GM23338 (cell line): ENCODE data around the gene DDX27. TPM values are rescaled to one million over a fixed set of nuclear protein-coding genes. Genes with fewer than 3 reads are reported as not detected.

Experiments
- ATAC-seq: fragments of 200-7000 bp; cut with Tn5 transposase; 3 replicates; pipeline ENCODE4 v1.9.1; 2020
- DNase-seq: peaks from one replicate; pipeline ENCODE4 v3.0.0-alpha.2; 2015; ENCODE audit warnings: low spot score
- H2AFZ ChIP-seq: fragments of 200-600 bp; sonication (generic); 2 replicates; pipeline ENCODE4 v1.8.0; 2016; ENCODE audit warnings: antibody characterized with exemption, mild to moderate bottlenecking, moderate library complexity
- H3F3A ChIP-seq: fragments of 200-600 bp; sonication (generic); replicated peaks from 2 replicates; pipeline ENCODE4 v1.8.0; 2017; ENCODE audit warnings: antibody characterized with exemption, mixed run types, low read depth
- H3K27ac ChIP-seq: fragments of 200-600 bp; sonication (generic); 2 replicates; pipeline ENCODE4 v1.6.1; 2016; ENCODE audit warnings: low read depth
- H3K27me3 ChIP-seq: fragments of 200-600 bp; sonication (generic); 2 replicates; pipeline ENCODE4 v1.8.0; 2016; ENCODE audit warnings: mild to moderate bottlenecking, mixed run types, moderate library complexity; ENCODE audit not compliant: insufficient read depth
- H3K36me3 ChIP-seq: fragments of 200-600 bp; sonication (generic); 2 replicates; pipeline ENCODE4 v1.8.0; 2016; ENCODE audit warnings: mild to moderate bottlenecking; ENCODE audit not compliant: insufficient read depth
- H3K4me1 ChIP-seq: fragments of 200-600 bp; sonication (generic); 2 replicates; pipeline ENCODE4 v1.8.0; 2016; ENCODE audit warnings: mild to moderate bottlenecking, moderate library complexity; ENCODE audit not compliant: insufficient read depth
- H3K4me2 ChIP-seq: fragments of 200-600 bp; sonication (generic); 2 replicates; pipeline ENCODE4 v1.7.1; 2017; ENCODE audit warnings: mixed run types
- H3K4me3 ChIP-seq: fragments of 200-600 bp; sonication (generic); 2 replicates; pipeline ENCODE4 v1.6.1; 2016; ENCODE audit warnings: mixed run types
- H3K79me2 ChIP-seq: fragments of 200-600 bp; sonication (generic); replicated peaks from 2 replicates; pipeline ENCODE4 v1.8.0; 2017; ENCODE audit warnings: mild to moderate bottlenecking; ENCODE audit not compliant: insufficient read depth
- H3K9me2 ChIP-seq: fragments of 200-600 bp; sonication (generic); 2 replicates; pipeline ENCODE4 v1.8.0; 2017; ENCODE audit not compliant: insufficient read depth
- H4K20me1 ChIP-seq: fragments of 200-600 bp; sonication (generic); replicated peaks from 2 replicates; pipeline ENCODE4 v1.8.0; 2017; ENCODE audit warnings: mild to moderate bottlenecking; ENCODE audit not compliant: insufficient read depth
- H3K27ac Mint-ChIP-seq: 2 replicates; pipeline ENCODE4 v1.8.0; 2020; ENCODE audit warnings: inconsistent platforms, mild to moderate bottlenecking, moderate library complexity, mixed read lengths
- H3K27me3 Mint-ChIP-seq: 3 replicates; pipeline ENCODE4 v1.8.0; 2022; ENCODE audit warnings: low read depth, mild to moderate bottlenecking, moderate library complexity, mixed read lengths, inconsistent platforms; ENCODE audit not compliant: insufficient read depth, poor library complexity
- H3K36me3 Mint-ChIP-seq: 3 replicates; pipeline ENCODE4 v1.8.0; 2021; ENCODE audit warnings: low read depth, mild to moderate bottlenecking, inconsistent platforms, moderate library complexity, mixed read lengths
- H3K4me1 Mint-ChIP-seq: 3 replicates; pipeline ENCODE4 v1.8.0; 2020; ENCODE audit warnings: mild to moderate bottlenecking, inconsistent platforms, mixed read lengths
- H3K4me3 Mint-ChIP-seq: 3 replicates; pipeline ENCODE4 v1.8.0; 2021; ENCODE audit warnings: moderate library complexity, mild to moderate bottlenecking, inconsistent platforms, mixed read lengths
- H3K9me3 Mint-ChIP-seq: 3 replicates; pipeline ENCODE4 v1.8.0; 2020; ENCODE audit warnings: moderate library complexity, mild to moderate bottlenecking, inconsistent platforms, mixed read lengths
- CREB1 ChIP-seq: fragments of 250-450 bp; sonication (Bioruptor Pico); IDR thresholded peaks from 2 replicates; pipeline ENCODE4 v1.5.0; 2020; ENCODE audit warnings: low read depth, mild to moderate bottlenecking, moderate library complexity
- ETS1 ChIP-seq: IDR thresholded peaks from 2 replicates; pipeline ENCODE4 v1.6.1; 2016; ENCODE audit warnings: antibody characterized with exemption
- EZH2 ChIP-seq: fragments of 200-600 bp; sonication (generic); IDR thresholded peaks from one replicate; pipeline ENCODE4 v1.8.0; 2017; ENCODE audit warnings: antibody characterized with exemption, mild to moderate bottlenecking, low read depth; ENCODE audit not compliant: unreplicated experiment
- EZH2phosphoT487 ChIP-seq: fragments of 200-600 bp; sonication (generic); IDR thresholded peaks from one replicate; pipeline ENCODE4 v1.8.1; 2018; ENCODE audit warnings: antibody characterized with exemption; ENCODE audit not compliant: unreplicated experiment
- NANOG ChIP-seq: IDR thresholded peaks from 2 replicates; pipeline ENCODE4 v1.6.1; 2016; ENCODE audit warnings: antibody characterized with exemption, borderline replicate concordance
- STAT1 ChIP-seq: IDR thresholded peaks from one replicate; pipeline ENCODE4 v1.6.1; 2016; ENCODE audit warnings: antibody characterized with exemption; ENCODE audit not compliant: unreplicated experiment
- ZNF114 ChIP-seq: fragments of 250-450 bp; sonication (Bioruptor Pico); IDR thresholded peaks from 2 replicates; pipeline ENCODE4 v1.5.0; 2020; ENCODE audit warnings: mild to moderate bottlenecking, moderate library complexity
- ZNF331 ChIP-seq: fragments of 250-450 bp; sonication (Bioruptor Pico); IDR thresholded peaks from 2 replicates; pipeline ENCODE4 v1.5.0; 2020; ENCODE audit warnings: low read depth, mild to moderate bottlenecking, moderate library complexity
- polyA plus RNA-seq: library from polyadenylated mRNA; unstranded; fragments of >200 nt; fragmentation: Nextera tagmentation; extraction: Ambion mirVana; gene quantifications from 2 replicates; pipeline ENCODE4 v1.2.1, GENCODE V29; 2016
- total RNA-seq: library from RNA; depleted of rRNA; stranded (reverse); fragments of >200 nt; shearing (Covaris generic); gene quantifications from 2 replicates; pipeline ENCODE4 v1.2.3, GENCODE V29; 2014
- TF ChIP-seq, protein P1 (sequence below), 2 experiments: fragments of 200-600 bp in 1 of 2; sonication (generic) in 1 of 2; conservative IDR thresholded peaks; 2 replicates each; pipeline versions ENCODE4 v1.5.1 to v1.6.1; 2016 to 2017; ENCODE audit warnings: antibody characterized with exemption in 2 of 2, low read depth in 2 of 2, mild to moderate bottlenecking in 2 of 2, moderate library complexity in 1 of 2
- TF ChIP-seq, protein P2 (sequence below): IDR thresholded peaks from one replicate; pipeline ENCODE4 v1.6.1; 2018; ENCODE audit warnings: antibody characterized with exemption; ENCODE audit not compliant: unreplicated experiment

DDX27 gene
- total and polyA plus RNA-seq, 2 experiments from 2014 or later: 53.3 to 81.3 TPM

GRCh38 chr20:49225896-49226295 is 6.7 kb downstream of the DDX27 start:
- H3K4me1 ChIP-seq: no peaks in the 10 kb centered on the region
- DNase-seq (no peak), ATAC-seq (no peak)
- H3K4me2 ChIP-seq: no peak overlapping the region
- H3K79me2 ChIP-seq: peaks cover 6% of the 10 kb centered on the region
- H3K27ac Mint-ChIP-seq: no peak overlapping the region
- no peaks in the 10 kb centered on the region for H3K9me3 Mint-ChIP-seq
- no peak overlapping the region for H2AFZ ChIP-seq
- 0 out of 2 replicates have a peak, but pooled peaks cover 2% of the 10 kb centered on the region for H3F3A ChIP-seq
- H3K9me2 ChIP-seq: no peaks in the 10 kb centered on the region
- H3K4me3 Mint-ChIP-seq: no peak overlapping the region
- TF ChIP-seq, protein P1, sequence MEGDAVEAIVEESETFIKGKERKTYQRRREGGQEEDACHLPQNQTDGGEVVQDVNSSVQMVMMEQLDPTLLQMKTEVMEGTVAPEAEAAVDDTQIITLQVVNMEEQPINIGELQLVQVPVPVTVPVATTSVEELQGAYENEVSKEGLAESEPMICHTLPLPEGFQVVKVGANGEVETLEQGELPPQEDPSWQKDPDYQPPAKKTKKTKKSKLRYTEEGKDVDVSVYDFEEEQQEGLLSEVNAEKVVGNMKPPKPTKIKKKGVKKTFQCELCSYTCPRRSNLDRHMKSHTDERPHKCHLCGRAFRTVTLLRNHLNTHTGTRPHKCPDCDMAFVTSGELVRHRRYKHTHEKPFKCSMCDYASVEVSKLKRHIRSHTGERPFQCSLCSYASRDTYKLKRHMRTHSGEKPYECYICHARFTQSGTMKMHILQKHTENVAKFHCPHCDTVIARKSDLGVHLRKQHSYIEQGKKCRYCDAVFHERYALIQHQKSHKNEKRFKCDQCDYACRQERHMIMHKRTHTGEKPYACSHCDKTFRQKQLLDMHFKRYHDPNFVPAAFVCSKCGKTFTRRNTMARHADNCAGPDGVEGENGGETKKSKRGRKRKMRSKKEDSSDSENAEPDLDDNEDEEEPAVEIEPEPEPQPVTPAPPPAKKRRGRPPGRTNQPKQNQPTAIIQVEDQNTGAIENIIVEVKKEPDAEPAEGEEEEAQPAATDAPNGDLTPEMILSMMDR (conservative IDR thresholded peaks at IDR 0.05; ENCODE audit: low read depth in 2 of 2): peak; percentile 38 to 41
- TF ChIP-seq, protein P2, sequence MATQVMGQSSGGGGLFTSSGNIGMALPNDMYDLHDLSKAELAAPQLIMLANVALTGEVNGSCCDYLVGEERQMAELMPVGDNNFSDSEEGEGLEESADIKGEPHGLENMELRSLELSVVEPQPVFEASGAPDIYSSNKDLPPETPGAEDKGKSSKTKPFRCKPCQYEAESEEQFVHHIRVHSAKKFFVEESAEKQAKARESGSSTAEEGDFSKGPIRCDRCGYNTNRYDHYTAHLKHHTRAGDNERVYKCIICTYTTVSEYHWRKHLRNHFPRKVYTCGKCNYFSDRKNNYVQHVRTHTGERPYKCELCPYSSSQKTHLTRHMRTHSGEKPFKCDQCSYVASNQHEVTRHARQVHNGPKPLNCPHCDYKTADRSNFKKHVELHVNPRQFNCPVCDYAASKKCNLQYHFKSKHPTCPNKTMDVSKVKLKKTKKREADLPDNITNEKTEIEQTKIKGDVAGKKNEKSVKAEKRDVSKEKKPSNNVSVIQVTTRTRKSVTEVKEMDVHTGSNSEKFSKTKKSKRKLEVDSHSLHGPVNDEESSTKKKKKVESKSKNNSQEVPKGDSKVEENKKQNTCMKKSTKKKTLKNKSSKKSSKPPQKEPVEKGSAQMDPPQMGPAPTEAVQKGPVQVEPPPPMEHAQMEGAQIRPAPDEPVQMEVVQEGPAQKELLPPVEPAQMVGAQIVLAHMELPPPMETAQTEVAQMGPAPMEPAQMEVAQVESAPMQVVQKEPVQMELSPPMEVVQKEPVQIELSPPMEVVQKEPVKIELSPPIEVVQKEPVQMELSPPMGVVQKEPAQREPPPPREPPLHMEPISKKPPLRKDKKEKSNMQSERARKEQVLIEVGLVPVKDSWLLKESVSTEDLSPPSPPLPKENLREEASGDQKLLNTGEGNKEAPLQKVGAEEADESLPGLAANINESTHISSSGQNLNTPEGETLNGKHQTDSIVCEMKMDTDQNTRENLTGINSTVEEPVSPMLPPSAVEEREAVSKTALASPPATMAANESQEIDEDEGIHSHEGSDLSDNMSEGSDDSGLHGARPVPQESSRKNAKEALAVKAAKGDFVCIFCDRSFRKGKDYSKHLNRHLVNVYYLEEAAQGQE: no peak
- TF ChIP-seq EZH2phosphoT487: no peak
- no peak overlapping the region for H3K4me3 ChIP-seq
- peaks cover 86% of the 10 kb centered on the region for H3K36me3 Mint-ChIP-seq
- H3K36me3 ChIP-seq: peaks cover 39% of the 10 kb centered on the region
- H3K27ac ChIP-seq: no peak overlapping the region
- H3K4me1 Mint-ChIP-seq: no peaks in the 10 kb centered on the region; the same call in 2 of the 3 replicates
- no peaks in the 10 kb centered on the region for H3K27me3 ChIP-seq
- H3K27me3 Mint-ChIP-seq: no peaks in the 10 kb centered on the region
- peaks cover 7% of the 10 kb centered on the region for H4K20me1 ChIP-seq

GRCh38 chr20:49228676-49229075 is 9.5 kb downstream of the DDX27 start:
- no peak overlapping the region for H3K4me3 ChIP-seq
- H3K4me2 ChIP-seq: no peak overlapping the region
- peaks cover 85% of the 10 kb centered on the region for H3K36me3 Mint-ChIP-seq
- DNase-seq (no peak), ATAC-seq (no peak)
- H3K27ac ChIP-seq: no peak overlapping the region
- H3F3A ChIP-seq: 0 out of 2 replicates have a peak, but pooled peaks cover 2% of the 10 kb centered on the region
- no peaks in the 10 kb centered on the region for H3K4me1 ChIP-seq
- no peak overlapping the region for H3K4me3 Mint-ChIP-seq
- H2AFZ ChIP-seq: no peak overlapping the region
- H4K20me1 ChIP-seq: peaks cover 4% of the 10 kb centered on the region
- H3K79me2 ChIP-seq: no peaks in the 10 kb centered on the region
- no peaks in the 10 kb centered on the region for H3K9me3 Mint-ChIP-seq
- no peaks in the 10 kb centered on the region for H3K27me3 ChIP-seq
- H3K27ac Mint-ChIP-seq: no peak overlapping the region
- no peaks in the 10 kb centered on the region for H3K4me1 Mint-ChIP-seq
- H3K9me2 ChIP-seq: no peaks in the 10 kb centered on the region
- H3K36me3 ChIP-seq: peaks cover 27% of the 10 kb centered on the region
- no peaks in the 10 kb centered on the region for H3K27me3 Mint-ChIP-seq
- no peak for TF ChIP-seq STAT1
- no peak for TF ChIP-seq CREB1 (CRISPR knock-in tag)
- no peak for TF ChIP-seq ZNF331
- no peak for TF ChIP-seq EZH2phosphoT487
- TF ChIP-seq, protein P1 (conservative IDR thresholded peaks at IDR 0.05; ENCODE audit: low read depth in 2 of 2): no peak
- no peak for TF ChIP-seq ZNF114 (CRISPR knock-in tag)
- no peak for TF ChIP-seq ETS1
- TF ChIP-seq, protein P2: no peak
- TF ChIP-seq EZH2: no peak
- TF ChIP-seq NANOG: no peak
